Kasumi-1 (cell line): ENCODE data around the gene NCK1.
"Not testable (repeated sequence)": the region's sequence is repeated elsewhere in the genome, so short reads cannot be mapped to it uniquely, and the experiment has no call there.

Experiments used
- DNase-seq, 2 experiments: peaks; one replicate each; lab custom pipeline; 2025; lab: John Stamatoyannopoulos, UW

The NCK1 gene

GRCh38 chr3:136862617-136863322 lies 762 bp downstream of the NCK1 start:
- DNase-seq: peak; percentile 25 to 38

GRCh38 chr3:136869282-136869681 lies 7.3 kb downstream of the NCK1 start:
- no peak for DNase-seq

- DNase-seq: not testable (repeated sequence)
Observed at GRCh38 chr3:136872258-136872657, 10.2 kb downstream of the NCK1 start.

- DNase-seq: not testable (repeated sequence)
Observed at GRCh38 chr3:136879510-136879909, 17.5 kb downstream of the NCK1 start.

- DNase-seq: peak; percentile 23 to 43
Observed at GRCh38 chr3:136882571-136882970, 20.6 kb downstream of the NCK1 start.

GRCh38 chr3:136883967-136884720 lies 22.1 kb downstream of the NCK1 start:
- no peak for DNase-seq

GRCh38 chr3:136885357-136886213 lies 23.6 kb downstream of the NCK1 start:
- peak in 1 of 2 experiments; percentile 34 for DNase-seq

GRCh38 chr3:136889947-136890346 lies 27.9 kb downstream of the NCK1 start:
- DNase-seq: no peak

GRCh38 chr3:136891934-136892855 lies 30.2 kb downstream of the NCK1 start:
- no peak for DNase-seq

GRCh38 chr3:136893848-136894443 lies 31.9 kb downstream of the NCK1 start:
- DNase-seq: no peak

- not testable (repeated sequence) for DNase-seq
Observed at GRCh38 chr3:136897171-136897570, 35.2 kb downstream of the NCK1 start.

GRCh38 chr3:136898549-136898948 lies 36.5 kb downstream of the NCK1 start:
- DNase-seq: no peak

- DNase-seq: no peak
Observed at GRCh38 chr3:136898954-136899353, 36.9 kb downstream of the NCK1 start.

GRCh38 chr3:136899622-136900158 lies 37.7 kb downstream of the NCK1 start:
- DNase-seq: no peak

- DNase-seq: peak; percentile 15 to 42
Observed at GRCh38 chr3:136900694-136901093, 38.7 kb downstream of the NCK1 start.

GRCh38 chr3:136901391-136901790 lies 39.4 kb downstream of the NCK1 start:
- no peak for DNase-seq

GRCh38 chr3:136902530-136902929 lies 40.5 kb downstream of the NCK1 start:
- peak; percentile 41 to 46 for DNase-seq

- no peak for DNase-seq
Observed at GRCh38 chr3:136903899-136904298, 41.9 kb downstream of the NCK1 start.

GRCh38 chr3:136904746-136905145 lies 42.7 kb downstream of the NCK1 start:
- DNase-seq: no peak

- no peak for DNase-seq
Observed at GRCh38 chr3:136905549-136905948, 43.5 kb downstream of the NCK1 start.

GRCh38 chr3:136906725-136907124 lies 44.7 kb downstream of the NCK1 start:
- no peak for DNase-seq
